GM12892 (cell line): ENCODE results near the gene FEM1B.

Experiments used
- POLR2A ChIP-seq: IDR thresholded peaks from 2 replicates; pipeline ENCODE4 v1.6.1; 2011; ENCODE audit warnings: low read depth, low read length, control low read depth
- POLR2AphosphoS5 ChIP-seq: IDR thresholded peaks from 2 replicates; pipeline ENCODE4 v1.6.1; 2011; ENCODE audit warnings: low read depth, low read length, control low read depth
- TAF1 ChIP-seq: IDR thresholded peaks from 2 replicates; pipeline ENCODE4 v1.6.1; 2011; ENCODE audit warnings: low read depth, mild to moderate bottlenecking, control low read depth, low read length, borderline replicate concordance

GRCh38 chr15:68234060-68234459 lies 43.5 kb upstream of the FEM1B start:
- no peak for TF ChIP-seq POLR2AphosphoS5
- TF ChIP-seq POLR2A = no peak
- TF ChIP-seq TAF1 = no peak
